Measurements from ENCODE around the gene KCNQ1. TPM values are rescaled to one million over a fixed set of nuclear protein-coding genes. Genes with fewer than 3 reads are reported as not detected.

Gene KCNQ1
- total and polyA plus RNA-seq, 2 donors (not counting 3 experiments of a cell fraction or from before 2014, with no cell fraction given) = 0.07 to 0.09 TPM

DNA sequence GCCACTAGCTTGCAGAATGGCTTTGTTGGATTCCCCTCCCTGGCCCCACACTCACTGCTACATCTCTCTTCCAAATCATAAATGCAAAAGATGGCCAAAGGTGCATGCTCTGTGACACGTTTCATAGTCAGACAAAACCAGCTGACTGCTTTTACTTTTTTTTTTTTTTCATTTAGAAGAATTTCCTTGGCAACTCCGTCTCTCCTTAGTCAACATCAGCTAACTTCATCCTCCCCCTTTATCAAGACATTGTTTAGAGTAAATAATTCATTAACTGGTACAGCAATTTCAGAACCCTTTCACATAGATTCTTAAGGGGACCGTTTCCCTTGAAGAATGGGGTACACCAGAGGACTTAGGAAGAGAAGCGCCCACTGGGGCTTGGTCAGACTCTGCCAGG, 239.0 kb downstream of the KCNQ1 start:
- no peak overlapping the region for H3K4me3 ChIP-seq (replicated peaks in 1 of 3; ENCODE audit: insufficient read depth in 1 of 3, low read depth in 1 of 3, low read length in 3 of 3)
- dilution Hi-C loops (cut with MboI; ENCODE audit: extremely low pct_ligation_motif_present, low sequenced_read_pairs) (no loop called here), intact Hi-C loops (cut with micrococcal nuclease) (no loop called here)
- H3K36me3 ChIP-seq (ENCODE audit: control insufficient read depth in 2 of 2, extremely low read depth in 1 of 2, insufficient read depth in 2 of 2, low read length in 2 of 2) = peaks cover 0 to 2% of the 10 kb centered on the region in 2 experiments
- no peaks in the 10 kb centered on the region for H3K9me1 ChIP-seq (replicated peaks; ENCODE audit: control insufficient read depth, extremely low read depth, insufficient read depth, low read length)
- H3K27ac ChIP-seq (ENCODE audit: insufficient read depth, low read depth, low read length) = no peak overlapping the region
- no peak overlapping the region for H3K4me2 ChIP-seq (ENCODE audit: insufficient read depth, low read length)
- no peaks in the 10 kb centered on the region for H3K27me3 ChIP-seq (ENCODE audit: control insufficient read depth in 2 of 2, insufficient read depth in 2 of 2, low read length in 2 of 2)
- BruUV-seq (replicated peaks) = no TSS peak
- peaks cover 3% of the 10 kb centered on the region for H3K79me2 ChIP-seq (ENCODE audit: control insufficient read depth, insufficient read depth, low read length)
- ChIA-PET POLR2A (no interaction called here), CTCF (interaction anchor here (1.2 kb wide), 1 partner anchor 12 kb away, joined by 3 read pairs; no protein-coding TSS in a partner anchor)
- DNase-seq (ENCODE audit: low read depth, low spot score) = no peak
- H4K20me1 ChIP-seq (replicated peaks; ENCODE audit: control insufficient read depth, extremely low read depth, insufficient read depth, low read length) = no peaks in the 10 kb centered on the region
- no peaks in the 10 kb centered on the region for H3K4me1 ChIP-seq (ENCODE audit: control insufficient read depth, extremely low read depth, insufficient read depth, low read length)
- H3K9me3 ChIP-seq (replicated peaks; ENCODE audit: control insufficient read depth, insufficient read depth, low read length) = no peaks in the 10 kb centered on the region
- no peak overlapping the region for H2AFZ ChIP-seq (ENCODE audit: low read depth, low read length)
- H3K9ac ChIP-seq (replicated peaks; ENCODE audit: extremely low read depth, insufficient read depth, low read length) = no peak overlapping the region
- TF ChIP-seq POLR2A (IDR thresholded peaks at IDR 0.05; ENCODE audit: low read depth, low read length) (no peak), MYC (IDR thresholded peaks at IDR 0.05; ENCODE audit: low read depth, low read length) (no peak), FOS (IDR thresholded peaks at IDR 0.05; ENCODE audit: borderline replicate concordance, insufficient read depth, low read length) (no peak), JUN (IDR thresholded peaks at IDR 0.05; ENCODE audit: borderline replicate concordance, insufficient read depth, insufficient read length, low read depth) (no peak)
- TF ChIP-seq, protein P1, sequence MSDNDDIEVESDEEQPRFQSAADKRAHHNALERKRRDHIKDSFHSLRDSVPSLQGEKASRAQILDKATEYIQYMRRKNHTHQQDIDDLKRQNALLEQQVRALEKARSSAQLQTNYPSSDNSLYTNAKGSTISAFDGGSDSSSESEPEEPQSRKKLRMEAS (IDR thresholded peaks at IDR 0.05; ENCODE audit: insufficient read depth, insufficient read length) = no peak
- TF ChIP-seq, protein P2, sequence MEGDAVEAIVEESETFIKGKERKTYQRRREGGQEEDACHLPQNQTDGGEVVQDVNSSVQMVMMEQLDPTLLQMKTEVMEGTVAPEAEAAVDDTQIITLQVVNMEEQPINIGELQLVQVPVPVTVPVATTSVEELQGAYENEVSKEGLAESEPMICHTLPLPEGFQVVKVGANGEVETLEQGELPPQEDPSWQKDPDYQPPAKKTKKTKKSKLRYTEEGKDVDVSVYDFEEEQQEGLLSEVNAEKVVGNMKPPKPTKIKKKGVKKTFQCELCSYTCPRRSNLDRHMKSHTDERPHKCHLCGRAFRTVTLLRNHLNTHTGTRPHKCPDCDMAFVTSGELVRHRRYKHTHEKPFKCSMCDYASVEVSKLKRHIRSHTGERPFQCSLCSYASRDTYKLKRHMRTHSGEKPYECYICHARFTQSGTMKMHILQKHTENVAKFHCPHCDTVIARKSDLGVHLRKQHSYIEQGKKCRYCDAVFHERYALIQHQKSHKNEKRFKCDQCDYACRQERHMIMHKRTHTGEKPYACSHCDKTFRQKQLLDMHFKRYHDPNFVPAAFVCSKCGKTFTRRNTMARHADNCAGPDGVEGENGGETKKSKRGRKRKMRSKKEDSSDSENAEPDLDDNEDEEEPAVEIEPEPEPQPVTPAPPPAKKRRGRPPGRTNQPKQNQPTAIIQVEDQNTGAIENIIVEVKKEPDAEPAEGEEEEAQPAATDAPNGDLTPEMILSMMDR (IDR thresholded peaks at IDR 0.05; ENCODE audit: extremely low read depth in 1 of 2, insufficient read depth in 1 of 2, low read depth in 1 of 2, low read length in 2 of 2) = no peak
- no peak for FAIRE-seq

DNA sequence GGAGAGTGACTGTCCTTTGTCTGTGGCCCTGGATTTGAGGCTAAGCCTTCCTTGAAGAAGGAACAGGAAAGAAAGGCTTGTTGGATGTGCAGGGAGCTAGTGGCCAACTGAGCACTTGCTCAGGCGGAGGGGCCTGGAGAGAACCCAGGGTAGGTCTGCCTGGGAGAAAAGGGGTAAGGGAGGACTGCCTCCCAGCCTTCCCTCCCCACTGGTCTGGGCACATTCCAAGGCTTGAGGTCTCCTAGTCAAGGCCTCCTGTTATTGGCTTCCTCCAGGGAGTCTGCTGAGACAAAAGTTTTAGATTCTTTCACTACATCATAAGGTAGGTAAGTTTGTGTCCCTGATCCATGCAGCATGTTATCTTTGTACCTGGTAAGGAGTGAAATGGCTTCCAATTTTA, 239.8 kb downstream of the KCNQ1 start:
- Histone ChIP-seq H3K27me3 (ENCODE audit: control insufficient read depth in 2 of 2, insufficient read depth in 2 of 2, low read length in 2 of 2) (no peaks in the 10 kb centered on the region), H3K4me1 (ENCODE audit: control insufficient read depth, extremely low read depth, insufficient read depth, low read length) (no peaks in the 10 kb centered on the region), H3K9me1 (replicated peaks; ENCODE audit: control insufficient read depth, extremely low read depth, insufficient read depth, low read length) (no peaks in the 10 kb centered on the region), H4K20me1 (replicated peaks; ENCODE audit: control insufficient read depth, extremely low read depth, insufficient read depth, low read length) (no peaks in the 10 kb centered on the region), H3K27ac (ENCODE audit: insufficient read depth, low read depth, low read length) (no peak overlapping the region), H3K9ac (replicated peaks; ENCODE audit: extremely low read depth, insufficient read depth, low read length) (no peak overlapping the region), H3K4me3 (replicated peaks in 1 of 3; ENCODE audit: insufficient read depth in 1 of 3, low read depth in 1 of 3, low read length in 3 of 3) (no peak overlapping the region), H3K36me3 (ENCODE audit: control insufficient read depth in 2 of 2, extremely low read depth in 1 of 2, insufficient read depth in 2 of 2, low read length in 2 of 2) (peaks cover 0 to 2% of the 10 kb centered on the region in 2 experiments), H3K79me2 (ENCODE audit: control insufficient read depth, insufficient read depth, low read length) (peaks cover 9% of the 10 kb centered on the region), H3K4me2 (ENCODE audit: insufficient read depth, low read length) (no peak overlapping the region), H2AFZ (ENCODE audit: low read depth, low read length) (no peak overlapping the region), H3K9me3 (replicated peaks; ENCODE audit: control insufficient read depth, insufficient read depth, low read length) (no peaks in the 10 kb centered on the region)
- no peak for DNase-seq (ENCODE audit: low read depth, low spot score)
- dilution Hi-C loops (cut with MboI; ENCODE audit: extremely low pct_ligation_motif_present, low sequenced_read_pairs) (no loop called here), intact Hi-C loops (cut with micrococcal nuclease) (no loop called here)
- TF ChIP-seq EZH2 (IDR thresholded peaks at IDR 0.05; ENCODE audit: borderline replicate concordance, low read depth, low read length, severe bottlenecking) (no peak), JUN (IDR thresholded peaks at IDR 0.05; ENCODE audit: borderline replicate concordance, insufficient read depth, insufficient read length, low read depth) (no peak), FOS (IDR thresholded peaks at IDR 0.05; ENCODE audit: borderline replicate concordance, insufficient read depth, low read length) (no peak), POLR2A (IDR thresholded peaks at IDR 0.05; ENCODE audit: low read depth, low read length) (no peak), POLR2AphosphoS5 (IDR thresholded peaks at IDR 0.05; ENCODE audit: insufficient read depth, low read depth, low read length) (no peak), MYC (IDR thresholded peaks at IDR 0.05; ENCODE audit: low read depth, low read length) (no peak), GATA2 (IDR thresholded peaks at IDR 0.05; ENCODE audit: insufficient read depth, insufficient read length, low read depth, low read length) (no peak)
- TF ChIP-seq, protein P2 (IDR thresholded peaks at IDR 0.05; ENCODE audit: extremely low read depth in 1 of 2, insufficient read depth in 1 of 2, low read depth in 1 of 2, low read length in 2 of 2) = no peak
- TF ChIP-seq, protein P1 (IDR thresholded peaks at IDR 0.05; ENCODE audit: insufficient read depth, insufficient read length) = no peak
- CTCF ChIA-PET = interaction anchor here (1.2 kb wide), 1 partner anchor 11 kb away, joined by 3 read pairs; no protein-coding TSS in a partner anchor
- BruUV-seq (replicated peaks) = no TSS peak
- POLR2A ChIA-PET = no interaction called here
- no peak for FAIRE-seq
